RWPE2 (cell line): Measurements from ENCODE around the gene CACNA1S.

Source experiments
- ATAC-seq: fragments of 200-7000 bp; cut with Tn5 transposase; 3 replicates; pipeline ENCODE4 v1.9.1; 2021; ENCODE audit warnings: low read depth
- DNase-seq: peaks from one replicate; pipeline ENCODE4 v3.0.0-alpha.2; 2020; ENCODE audit warnings: low spot score
- H3K27ac ChIP-seq: fragments of 450-650 bp; 2 replicates; pipeline ENCODE4 v1.5.1; 2017; ENCODE audit warnings: mild to moderate bottlenecking; ENCODE audit not compliant: poor library complexity, severe bottlenecking
- H3K27me3 ChIP-seq: fragments of 250-450 bp; sonication (Bioruptor Pico); 2 replicates; pipeline ENCODE4 v1.5.1; 2021; ENCODE audit warnings: mild to moderate bottlenecking, moderate library complexity; ENCODE audit not compliant: insufficient read depth, poor library complexity, severe bottlenecking
- H3K36me3 ChIP-seq: fragments of 250-450 bp; sonication (Bioruptor Pico); 2 replicates; pipeline ENCODE4 v1.5.1; 2020; ENCODE audit warnings: low read depth, mild to moderate bottlenecking, moderate library complexity
- H3K4me1 ChIP-seq: fragments of 250-450 bp; sonication (Bioruptor Pico); 2 replicates; pipeline ENCODE4 v1.5.1; 2021; ENCODE audit warnings: mild to moderate bottlenecking, moderate library complexity; ENCODE audit not compliant: insufficient read depth, poor library complexity, severe bottlenecking
- H3K4me3 ChIP-seq: fragments of 250-450 bp; sonication (Bioruptor Pico); 2 replicates; pipeline ENCODE4 v1.5.1; 2021; ENCODE audit warnings: mild to moderate bottlenecking, moderate library complexity; ENCODE audit not compliant: severe bottlenecking
- H3K9me3 ChIP-seq: fragments of 250-450 bp; sonication (Bioruptor Pico); 2 replicates; pipeline ENCODE4 v1.5.1; 2021; ENCODE audit warnings: mild to moderate bottlenecking, moderate library complexity; ENCODE audit not compliant: severe bottlenecking
- CTCF ChIP-seq: fragments of 450-650 bp; IDR thresholded peaks from one replicate; pipeline ENCODE4 v1.5.1; 2017; ENCODE audit warnings: mild to moderate bottlenecking, moderate library complexity; ENCODE audit not compliant: poor library complexity, severe bottlenecking

Gene CACNA1S

GRCh38 chr1:201013991-201014815, 98.0 kb downstream of the CACNA1S start:
- Histone ChIP-seq H3K4me1 (peaks cover 5% of the 10 kb centered on the region), H3K36me3 (no peaks in the 10 kb centered on the region), H3K27ac (no peak overlapping the region), H3K27me3 (no peaks in the 10 kb centered on the region), H3K9me3 (no peaks in the 10 kb centered on the region), H3K4me3 (no peak overlapping the region)
- no peak for TF ChIP-seq CTCF
- DNase-seq (no peak), ATAC-seq (no peak)

GRCh38 chr1:201013031-201013485, 99.2 kb downstream of the CACNA1S start:
- no peaks in the 10 kb centered on the region for H3K36me3 ChIP-seq
- no peaks in the 10 kb centered on the region for H3K27me3 ChIP-seq
- TF ChIP-seq CTCF, result no peak
- ATAC-seq (no peak), DNase-seq (no peak)
- H3K4me1 ChIP-seq, result peaks cover 2% of the 10 kb centered on the region
- H3K9me3 ChIP-seq, result no peaks in the 10 kb centered on the region
- no peak overlapping the region for H3K27ac ChIP-seq
- no peak overlapping the region for H3K4me3 ChIP-seq

GRCh38 chr1:201011616-201012015, 100.6 kb downstream of the CACNA1S start:
- DNase-seq (no peak), ATAC-seq (no peak)
- no peaks in the 10 kb centered on the region for H3K27me3 ChIP-seq
- no peak overlapping the region for H3K4me3 ChIP-seq
- peaks cover 2% of the 10 kb centered on the region for H3K4me1 ChIP-seq
- H3K9me3 ChIP-seq, result no peaks in the 10 kb centered on the region
- H3K36me3 ChIP-seq, result no peaks in the 10 kb centered on the region
- no peak for TF ChIP-seq CTCF
- no peak overlapping the region for H3K27ac ChIP-seq

- Histone ChIP-seq H3K9me3 (no peaks in the 10 kb centered on the region), H3K27me3 (no peaks in the 10 kb centered on the region), H3K4me1 (peaks cover 2% of the 10 kb centered on the region), H3K27ac (no peak overlapping the region), H3K36me3 (no peaks in the 10 kb centered on the region), H3K4me3 (no peak overlapping the region)
- DNase-seq (no peak), ATAC-seq (no peak)
- no peak for TF ChIP-seq CTCF
Observed at GRCh38 chr1:201009962-201010645, 102.1 kb downstream of the CACNA1S start.
